ENCODE measurements around the gene CPLANE2.

DNA sequence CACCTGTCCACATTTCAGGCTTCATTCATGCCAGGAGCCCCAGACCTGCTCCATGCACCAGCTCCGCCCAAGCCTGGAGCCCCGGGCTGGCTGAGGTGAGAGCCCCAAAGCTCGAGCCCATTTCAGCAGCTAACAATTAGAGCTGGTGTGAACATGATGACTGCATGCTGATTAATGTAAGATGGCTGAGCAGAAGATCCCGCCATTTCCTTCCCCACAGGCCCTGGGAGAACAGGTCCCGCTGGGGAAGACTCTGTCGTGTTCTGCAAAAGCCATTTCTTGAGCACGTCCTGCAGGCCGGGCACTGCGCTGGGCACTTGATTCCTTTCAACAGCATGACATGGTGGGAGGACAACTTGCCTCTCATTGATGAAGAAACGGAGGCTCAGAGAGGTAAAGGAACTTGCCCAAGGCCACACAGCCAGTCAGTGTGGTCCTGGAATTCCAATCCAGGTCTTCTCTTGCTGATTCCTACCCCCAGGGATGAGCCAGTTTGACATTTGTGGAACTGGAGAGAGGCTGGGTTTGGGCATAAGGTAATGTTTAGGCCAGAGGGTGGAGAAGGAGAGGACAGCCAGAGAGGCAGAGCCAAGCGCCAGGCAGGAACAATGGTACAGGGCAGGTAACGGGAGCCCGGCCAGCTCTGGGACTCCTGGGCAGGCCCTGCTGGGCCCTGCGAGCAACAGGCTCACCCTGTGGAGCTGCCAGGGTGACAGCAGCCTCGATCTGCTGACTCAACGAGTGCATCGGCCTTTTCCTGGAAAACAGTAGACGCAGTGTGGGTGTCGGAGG, 53.0 kb downstream of the CPLANE2 start:
- TF ChIP-seq CEBPB (IDR thresholded peaks at IDR 0.05): no peak
- TF ChIP-seq, protein P1, sequence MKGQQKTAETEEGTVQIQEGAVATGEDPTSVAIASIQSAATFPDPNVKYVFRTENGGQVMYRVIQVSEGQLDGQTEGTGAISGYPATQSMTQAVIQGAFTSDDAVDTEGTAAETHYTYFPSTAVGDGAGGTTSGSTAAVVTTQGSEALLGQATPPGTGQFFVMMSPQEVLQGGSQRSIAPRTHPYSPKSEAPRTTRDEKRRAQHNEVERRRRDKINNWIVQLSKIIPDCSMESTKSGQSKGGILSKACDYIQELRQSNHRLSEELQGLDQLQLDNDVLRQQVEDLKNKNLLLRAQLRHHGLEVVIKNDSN (IDR thresholded peaks at IDR 0.05): no peak
- TF ChIP-seq MAX (IDR thresholded peaks at IDR 0.05): no peak; the same call in 1 of the 2 replicates
- no peak for TF ChIP-seq YY1 (IDR thresholded peaks at IDR 0.05; ENCODE audit: low read depth)
- TF ChIP-seq TAF1 (IDR thresholded peaks at IDR 0.05; ENCODE audit: low read depth): no peak
- TF ChIP-seq REST (IDR thresholded peaks at IDR 0.05; ENCODE audit: low read depth): no peak
- no peak for TF ChIP-seq RAD21 (IDR thresholded peaks at IDR 0.05; ENCODE audit: low read depth)
- TF ChIP-seq TEAD4 (IDR thresholded peaks at IDR 0.05): no peak
- TF ChIP-seq TCF12 (IDR thresholded peaks at IDR 0.05; ENCODE audit: low read depth): no peak
- TF ChIP-seq EP300 (IDR thresholded peaks at IDR 0.05; ENCODE audit: borderline replicate concordance): no peak
- no peak for TF ChIP-seq NFIC (IDR thresholded peaks at IDR 0.05)
- no peak for TF ChIP-seq ZBTB7A (IDR thresholded peaks at IDR 0.05; ENCODE audit: low read depth)
- TF ChIP-seq CREB1 (IDR thresholded peaks at IDR 0.05; ENCODE audit: low read depth): no peak
- no peak for TF ChIP-seq FOXM1 (IDR thresholded peaks at IDR 0.05; ENCODE audit: borderline replicate concordance, low read depth)

All from Ishikawa (cell line).